Kasumi-1 (cell line): Measurements from ENCODE around the gene ALDH7A1.
A peak's percentile ranks its signal among the peaks of the same experiment; 100 is the strongest.
"Not testable (repeated sequence)": the region's sequence is repeated elsewhere in the genome, so short reads cannot be mapped to it uniquely, and the experiment has no call there.

ENCODE experiments used
- DNase-seq, 2 experiments: peaks; one replicate each; lab custom pipeline; 2025; lab: John Stamatoyannopoulos, UW

The ALDH7A1 gene

DNA sequence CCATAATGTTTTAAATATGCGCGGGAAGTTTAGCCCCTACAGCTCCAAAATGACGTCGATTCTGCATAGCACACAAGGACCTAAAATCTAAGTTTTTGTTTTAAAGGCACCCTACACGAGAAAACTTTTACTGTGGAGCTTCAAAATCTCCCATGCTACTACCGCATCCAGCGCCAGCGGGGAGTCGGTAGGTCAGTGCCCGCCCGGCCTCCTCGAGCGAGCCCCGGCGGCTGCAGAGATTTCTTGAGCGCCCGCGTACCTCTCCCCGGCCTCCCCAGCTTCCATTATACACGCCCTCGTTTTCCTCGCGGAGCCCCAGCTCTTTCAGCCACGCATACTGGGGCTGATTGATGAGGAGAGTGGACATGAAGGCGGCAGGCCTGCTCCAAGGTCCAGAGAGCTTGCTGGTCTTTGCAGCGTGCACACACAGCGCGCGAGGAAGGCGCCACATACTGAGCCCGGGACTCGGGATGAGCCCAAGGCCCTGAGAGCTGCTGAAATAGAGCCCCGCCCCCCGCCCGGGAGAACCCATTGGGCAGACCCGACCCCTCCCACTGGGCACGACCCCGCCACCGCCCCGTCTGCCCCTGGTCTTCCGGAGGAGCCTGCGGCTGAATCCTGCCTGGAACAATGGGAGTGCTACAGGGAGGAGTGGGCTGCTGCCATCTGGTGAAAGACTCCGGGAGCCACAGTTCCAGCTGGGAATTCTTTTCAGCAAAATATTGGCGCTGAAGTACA lies at the start of gene ALDH7A1:
Gene ALDH7A1, minus strand, starts transcription at position 472 of the 738 bp plus-strand sequence. Its CDS starts 21 bp downstream, at position 451.
- peak; percentile 68 to 81 for DNase-seq

DNA sequence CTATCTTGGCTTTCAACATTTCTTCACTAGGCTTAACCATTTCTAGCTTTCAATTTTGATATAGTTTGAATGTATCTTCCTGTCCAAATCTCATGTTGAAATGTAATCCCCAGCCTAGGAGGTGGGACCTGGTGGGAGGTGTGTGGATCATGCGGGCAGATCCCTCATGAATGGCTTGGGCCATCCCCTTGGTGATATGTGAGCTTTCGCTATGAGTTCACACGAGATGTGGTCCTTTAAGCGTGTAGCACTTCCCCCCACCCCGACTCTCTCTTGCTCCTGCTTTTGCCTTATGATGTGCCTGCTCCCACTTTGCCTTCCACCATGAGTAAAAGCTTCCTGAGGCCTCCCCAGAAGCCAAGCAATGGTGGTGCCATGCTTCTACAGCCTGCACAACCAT lies 46.4 kb upstream of the ALDH7A1 start:
- DNase-seq: no peak

DNA sequence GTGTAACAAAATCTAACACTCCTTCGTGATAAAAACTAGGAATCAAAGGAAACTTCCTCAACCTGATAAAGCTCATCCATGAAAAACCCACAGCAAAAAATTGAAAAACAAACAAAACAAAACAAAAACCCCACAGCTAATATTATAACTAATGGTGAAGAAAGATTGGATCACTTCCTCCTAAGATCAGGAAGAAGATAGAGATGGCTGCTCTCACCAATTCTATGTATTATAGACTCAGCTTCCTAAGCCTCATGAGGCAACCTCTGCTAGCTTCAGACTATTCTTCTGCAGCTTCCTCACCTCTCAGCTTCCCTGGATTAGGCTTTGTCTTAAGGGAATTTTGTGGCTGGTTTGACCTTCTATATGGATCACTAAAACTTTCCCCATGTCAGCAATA lies 45.8 kb upstream of the ALDH7A1 start:
- DNase-seq: no peak

DNA sequence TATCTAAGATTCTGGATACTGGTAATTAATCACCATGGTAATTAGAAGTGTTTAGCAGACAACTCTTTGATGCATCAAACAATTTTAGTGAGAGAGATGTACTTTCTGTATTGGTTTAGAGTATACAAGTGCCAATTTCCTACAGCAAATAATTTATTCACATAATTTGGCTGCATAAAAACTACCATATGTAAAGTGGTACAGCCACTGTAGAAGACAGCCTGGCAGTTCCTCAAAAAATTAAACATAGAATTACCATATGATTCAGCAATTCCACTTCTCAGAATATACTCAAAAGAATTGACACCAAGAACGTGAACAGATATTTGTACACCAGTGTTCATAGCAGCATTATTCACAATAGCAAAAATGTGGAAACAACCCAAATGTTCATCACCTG lies 41.9 kb upstream of the ALDH7A1 start:
- DNase-seq: no peak

DNA sequence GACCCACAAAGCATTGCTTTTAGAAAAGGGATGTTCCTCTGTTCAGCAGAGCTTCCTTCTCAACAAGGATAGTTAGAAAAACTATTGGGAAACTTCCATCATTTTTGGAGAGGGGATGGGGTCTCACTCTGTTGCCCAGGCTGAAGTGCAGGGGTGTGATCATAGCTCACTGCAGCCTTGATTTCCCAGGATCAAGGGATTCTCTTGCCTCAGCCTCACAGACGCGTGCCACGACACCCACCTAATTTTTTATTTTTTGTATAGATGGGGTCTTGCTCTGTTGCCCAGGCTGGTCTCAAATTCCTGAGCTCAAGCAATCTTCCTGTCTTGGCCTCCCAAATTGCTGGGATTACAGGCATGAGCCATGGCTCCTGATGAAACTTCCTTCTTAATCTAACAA lies 40.6 kb upstream of the ALDH7A1 start:
- DNase-seq: no peak

DNA sequence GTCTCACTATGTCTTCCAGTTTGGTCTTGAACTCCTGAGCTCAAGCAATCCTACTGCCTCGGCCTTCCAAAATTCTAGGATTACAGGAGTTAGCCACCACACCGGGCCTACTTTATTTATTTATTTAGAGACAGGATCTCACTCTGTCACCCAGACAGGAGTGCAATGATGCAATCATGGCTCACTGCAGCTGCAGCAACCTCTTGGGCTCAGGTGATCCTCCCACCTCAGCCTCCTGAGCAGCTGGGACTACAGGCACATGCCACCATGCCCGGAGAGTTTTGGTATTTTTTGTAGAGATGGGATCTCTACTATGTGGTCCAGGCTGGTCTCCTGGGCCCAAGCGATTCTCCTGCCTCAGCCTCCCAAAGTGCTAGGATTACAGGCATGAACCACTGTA lies 38.5 kb upstream of the ALDH7A1 start:
- no peak for DNase-seq

DNA sequence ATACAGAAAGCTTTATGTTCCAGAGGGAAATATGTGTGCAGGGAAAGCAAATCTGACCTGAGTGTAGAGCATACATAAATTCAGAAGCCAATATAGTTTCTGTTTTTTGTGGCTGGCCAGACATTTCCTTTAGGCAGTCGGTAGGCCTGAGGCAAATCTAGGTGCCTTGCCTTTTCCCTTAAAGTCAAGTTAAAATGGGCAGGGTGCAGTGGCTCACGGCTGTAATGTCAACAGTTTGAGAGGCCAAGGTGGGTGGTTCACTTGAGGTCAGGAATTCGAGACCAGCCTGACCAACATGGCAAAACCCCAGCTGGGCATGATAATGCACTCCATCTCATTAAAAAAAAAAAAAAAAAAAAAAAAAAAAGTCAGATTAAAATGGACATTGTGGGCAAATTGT lies 36.9 kb upstream of the ALDH7A1 start:
- no peak for DNase-seq

DNA sequence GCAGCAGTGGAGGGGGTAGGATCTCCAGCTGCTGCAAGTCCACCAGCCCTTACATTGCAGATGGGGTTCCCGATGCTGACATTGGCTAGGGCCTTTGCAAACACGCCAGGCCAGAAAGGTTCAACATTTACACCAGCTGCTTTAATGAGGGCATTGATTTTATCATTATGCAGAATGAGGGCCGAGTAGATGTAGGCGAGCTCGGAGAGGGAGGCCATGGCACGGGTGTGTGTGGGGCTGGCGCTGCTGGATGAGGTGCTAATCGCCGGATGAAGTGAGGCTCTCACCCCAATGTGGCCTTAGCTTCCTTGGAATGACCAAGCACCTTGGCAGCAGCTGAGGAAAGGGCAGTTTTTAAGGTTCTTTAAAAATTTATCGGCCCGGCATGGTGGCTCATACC lies 33.1 kb upstream of the ALDH7A1 start:
- no peak for DNase-seq

DNA sequence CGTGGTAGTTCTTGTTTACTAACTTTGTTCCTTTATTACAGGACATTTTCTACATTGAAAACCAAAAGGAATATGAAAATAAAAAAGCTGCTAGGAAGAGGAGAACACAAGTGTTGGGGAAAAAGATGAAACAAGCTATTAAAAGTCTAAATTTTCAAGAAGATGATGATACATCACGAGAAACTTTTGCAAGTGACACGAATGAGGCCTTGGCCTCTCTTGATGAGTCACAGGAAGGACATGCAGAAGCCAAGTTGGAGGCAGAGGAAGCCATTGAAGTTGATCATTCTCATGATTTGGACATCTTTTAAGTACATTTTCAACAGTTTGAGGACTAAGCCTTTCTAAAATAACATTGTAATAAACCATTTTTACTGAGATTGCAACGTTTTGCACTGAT lies 29.5 kb upstream of the ALDH7A1 start:
- peak; percentile 28 to 36 for DNase-seq

DNA sequence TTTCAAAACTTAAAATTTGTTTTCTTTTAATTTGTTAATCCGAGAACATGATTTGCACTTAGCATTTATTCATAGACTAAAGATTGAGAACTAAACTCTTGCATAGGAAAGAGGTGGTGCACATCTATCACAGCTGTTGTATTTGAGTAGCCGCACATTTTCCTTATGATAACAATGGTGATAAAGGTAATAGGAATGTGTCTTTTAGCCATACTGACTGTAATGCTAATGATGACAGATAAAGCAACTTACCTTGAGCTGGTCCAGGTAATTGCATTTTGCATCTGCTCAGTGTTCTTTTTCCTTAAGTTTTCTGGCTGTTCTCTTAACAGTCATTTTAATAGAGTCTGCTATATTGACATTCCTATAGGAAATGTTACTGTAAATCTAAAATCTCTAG lies 24.8 kb upstream of the ALDH7A1 start:
- DNase-seq: no peak

DNA sequence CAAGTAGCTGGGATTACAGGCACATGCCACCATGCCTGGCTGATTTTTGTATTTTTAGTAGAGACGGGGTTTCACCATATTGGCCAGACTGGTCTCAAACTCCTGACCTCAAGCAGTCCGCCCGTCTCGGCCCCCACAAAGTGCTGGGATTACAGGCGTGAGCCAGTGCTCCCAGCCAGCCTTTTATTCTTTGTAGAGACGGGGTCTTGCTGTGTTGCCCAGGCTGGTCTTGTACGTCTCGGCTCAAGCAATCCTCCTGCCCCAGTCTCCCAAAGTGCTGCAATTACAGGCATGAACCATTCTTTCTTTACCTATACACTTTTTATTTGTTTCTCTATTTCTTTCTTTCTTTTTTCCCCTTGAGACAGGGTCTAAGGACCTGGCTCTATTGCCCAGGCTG lies 22.6 kb upstream of the ALDH7A1 start:
- not testable (repeated sequence) for DNase-seq

DNA sequence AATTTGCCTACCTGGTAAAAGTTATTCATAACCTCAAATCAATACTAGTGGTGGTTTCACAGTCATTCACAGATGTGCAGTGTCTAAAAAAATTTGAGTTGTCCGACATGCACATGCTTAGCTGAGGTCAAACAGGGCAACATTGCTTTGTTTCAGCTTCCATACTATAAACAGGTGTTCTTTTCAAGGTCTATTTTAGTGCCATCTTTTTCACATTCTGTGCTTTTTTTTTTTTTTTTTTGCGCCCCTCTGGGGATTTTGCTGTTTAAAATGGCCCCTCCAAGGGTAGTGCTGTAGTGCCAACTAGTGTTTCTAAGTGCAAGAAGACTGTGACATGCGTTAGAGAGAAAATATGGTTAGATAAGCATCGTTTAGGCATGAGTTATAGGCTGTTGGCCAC lies 20.3 kb upstream of the ALDH7A1 start:
- DNase-seq: no peak

DNA sequence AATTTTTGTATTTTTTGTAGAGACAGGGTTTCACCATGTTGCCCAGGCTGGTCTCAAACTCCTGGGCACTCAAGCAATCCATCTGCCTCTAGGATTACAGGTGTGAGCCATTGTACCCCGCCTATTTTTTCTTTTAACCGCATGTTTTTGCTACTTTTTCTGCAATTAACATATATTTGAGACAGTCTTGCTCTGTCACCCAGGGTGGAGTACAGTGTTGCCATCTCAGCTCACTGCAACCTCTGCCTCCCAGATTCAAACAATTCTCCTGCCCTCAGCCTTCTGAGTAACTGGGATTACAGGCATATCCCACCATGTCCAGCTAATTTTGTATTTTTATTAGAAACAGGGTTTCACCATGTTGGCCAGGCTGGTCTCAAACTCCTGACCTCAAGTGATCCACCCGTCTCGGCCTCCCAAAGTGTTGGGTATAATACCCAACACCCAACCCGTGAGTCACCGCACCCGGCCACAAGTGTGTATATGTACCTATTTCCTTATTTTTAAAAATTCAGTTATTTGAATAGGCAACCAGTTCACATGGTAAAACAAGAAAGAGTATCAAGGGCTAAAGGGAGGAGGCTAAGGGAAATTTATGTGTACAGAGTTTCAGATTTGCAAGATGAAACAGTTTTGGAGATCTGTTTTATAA lies 19.0 kb upstream of the ALDH7A1 start:
- DNase-seq: no peak

DNA sequence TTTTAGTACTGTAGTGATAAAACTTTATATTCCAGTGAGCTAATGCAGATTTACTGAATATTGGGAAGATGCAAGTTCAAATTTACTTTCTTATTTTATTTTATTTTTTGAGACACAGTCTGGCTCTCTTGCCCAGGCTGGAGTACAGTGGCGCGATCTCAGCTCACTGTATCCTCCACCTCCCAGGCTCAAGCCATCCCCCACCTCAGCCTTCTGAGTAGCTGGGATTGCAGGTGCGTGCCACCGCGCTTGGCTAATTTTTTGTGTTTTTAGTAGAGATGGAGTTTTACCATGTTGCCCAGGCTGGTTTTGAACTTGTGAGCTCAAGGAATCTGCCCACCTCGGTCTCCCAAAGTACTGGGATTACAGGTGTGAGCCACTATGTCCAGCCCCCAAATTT lies 15.6 kb upstream of the ALDH7A1 start:
- DNase-seq: no peak

DNA sequence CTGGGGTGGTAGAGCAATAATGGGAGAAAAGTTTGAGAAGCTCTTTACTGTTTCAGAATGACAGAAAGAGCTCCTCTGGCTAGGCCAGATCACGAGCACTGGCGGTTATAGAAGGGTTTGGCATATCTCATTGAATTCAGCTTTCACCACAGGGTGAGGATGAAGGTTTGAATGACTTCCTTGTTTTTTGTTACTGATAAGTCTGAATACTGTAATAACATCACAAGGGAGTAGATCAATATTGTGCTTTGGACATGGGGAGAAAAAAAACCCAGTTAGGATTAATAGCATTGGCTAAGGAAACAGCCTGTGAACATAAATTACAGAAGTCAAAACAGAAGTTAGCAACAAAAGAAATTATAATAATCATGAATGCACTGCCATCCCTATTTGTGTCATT lies 15.1 kb upstream of the ALDH7A1 start:
- no peak for DNase-seq

DNA sequence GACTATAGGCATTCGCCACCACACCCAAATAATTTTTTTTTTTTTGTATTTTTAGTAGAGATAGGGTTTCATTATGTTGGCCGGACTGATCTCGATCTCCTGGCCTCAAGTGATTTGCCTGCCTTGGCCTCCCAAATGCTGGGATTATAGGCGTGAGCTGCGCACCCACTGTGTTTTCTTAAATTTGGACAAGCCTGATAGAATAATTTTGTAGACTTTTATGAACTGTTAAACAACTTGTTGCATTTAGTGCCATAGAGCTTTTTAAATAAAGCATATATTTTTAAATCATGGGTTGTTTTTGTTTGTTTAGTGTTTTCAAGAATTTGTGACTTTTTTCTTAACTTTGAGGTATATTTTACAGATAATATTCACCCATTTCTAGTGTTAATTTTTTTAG lies 10.5 kb upstream of the ALDH7A1 start:
- DNase-seq: no peak

DNA sequence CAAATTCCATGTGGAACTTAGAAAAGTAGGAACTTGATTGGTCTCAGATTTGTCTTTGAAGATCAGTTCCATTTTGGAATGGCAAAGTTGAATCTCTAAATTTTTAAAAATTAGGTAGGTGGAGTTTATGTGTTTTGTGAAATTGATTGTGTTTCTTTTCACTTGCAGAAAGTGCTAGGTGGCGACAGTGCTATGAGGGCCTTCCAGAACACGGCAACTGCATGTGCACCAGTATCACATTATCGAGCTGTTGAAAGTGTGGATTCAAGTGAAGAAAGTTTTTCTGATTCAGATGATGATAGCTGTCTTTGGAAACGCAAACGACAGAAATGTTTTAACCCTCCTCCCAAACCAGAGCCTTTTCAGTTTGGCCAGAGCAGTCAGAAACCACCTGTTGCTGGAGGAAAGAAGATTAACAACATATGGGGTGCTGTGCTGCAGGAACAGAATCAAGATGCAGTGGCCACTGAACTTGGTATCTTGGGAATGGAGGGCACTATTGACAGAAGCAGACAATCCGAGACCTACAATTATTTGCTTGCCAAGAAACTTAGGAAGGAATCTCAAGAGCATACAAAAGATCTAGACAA lies 8.5 kb upstream of the ALDH7A1 start:
- no peak for DNase-seq

DNA sequence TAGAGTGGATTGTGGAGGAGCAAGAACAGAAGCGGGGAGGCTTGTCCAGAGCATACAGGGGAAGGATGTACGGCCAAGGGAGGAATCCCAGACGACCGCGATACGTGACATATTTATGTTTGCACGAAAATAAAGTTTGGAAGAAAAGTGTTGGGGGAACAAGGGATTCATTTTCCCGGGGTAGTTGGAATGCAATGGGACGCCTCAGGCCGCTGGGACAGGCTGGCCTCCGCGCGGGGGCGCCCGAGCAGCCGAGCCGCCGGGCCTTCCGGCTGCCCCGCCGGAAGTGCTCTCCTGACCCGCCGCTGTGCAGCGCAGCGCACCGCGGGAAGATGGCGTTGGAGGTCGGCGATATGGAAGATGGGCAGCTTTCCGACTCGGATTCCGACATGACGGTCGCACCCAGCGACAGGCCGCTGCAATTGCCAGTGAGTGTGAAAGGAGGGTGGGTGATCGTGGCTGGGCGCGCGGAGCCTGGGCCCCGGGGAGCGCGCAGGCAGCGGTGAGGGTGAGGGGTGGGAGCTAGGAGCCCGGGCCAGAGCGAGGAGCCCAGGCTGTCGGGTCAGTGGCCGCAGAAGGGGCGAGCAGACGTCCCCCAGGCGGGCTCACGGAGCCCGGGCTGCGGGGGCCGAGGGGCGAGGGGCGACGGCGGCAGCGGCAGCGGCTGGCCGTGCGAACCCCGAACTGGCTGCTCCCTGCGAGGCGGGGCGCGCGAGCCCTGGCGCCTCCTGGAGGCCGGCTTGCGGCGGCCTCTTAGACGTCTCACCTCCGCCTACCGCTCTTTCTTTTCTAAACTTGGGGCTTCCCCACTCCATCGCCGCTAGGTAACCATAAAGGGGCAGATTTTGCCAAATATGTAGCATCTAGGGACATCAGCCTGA lies 5.9 kb upstream of the ALDH7A1 start, which contains the start of gene PHAX:
Gene PHAX, plus strand, starts transcription at position 317 of the 881 bp plus-strand sequence. Its CDS starts 16 bp downstream, at position 333.
- peak; percentile 69 to 85 for DNase-seq

DNA sequence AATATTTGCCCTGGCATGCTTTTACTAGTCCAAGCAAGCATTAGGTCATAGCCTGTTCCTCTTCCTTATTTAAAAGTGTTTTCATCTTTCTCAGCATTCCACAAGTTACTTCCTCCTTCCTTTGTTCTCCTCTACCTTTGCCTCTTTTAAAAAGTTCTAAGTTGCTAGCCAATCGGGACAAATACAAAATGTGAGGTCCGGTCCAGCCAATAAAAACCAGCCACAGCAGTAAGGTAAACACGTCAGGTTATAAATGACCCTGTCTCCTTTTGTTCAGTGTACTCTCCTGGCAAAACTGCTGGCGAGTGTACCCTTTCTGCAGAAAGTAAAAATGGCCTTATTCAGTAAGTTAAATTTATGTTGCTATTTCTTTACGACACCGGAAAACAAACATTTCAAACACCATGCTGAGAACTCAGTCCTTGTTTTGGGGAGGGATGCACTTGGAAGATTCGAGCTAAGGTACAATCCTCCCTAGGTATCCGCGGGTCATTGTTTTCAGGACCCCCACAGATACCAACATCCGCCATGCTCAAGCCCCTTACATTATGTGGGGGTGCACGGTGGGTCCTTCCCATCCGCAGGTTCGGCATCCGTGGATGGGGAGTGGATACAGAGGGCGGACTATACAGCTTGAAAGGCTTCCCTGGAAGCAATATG lies 5.1 kb upstream of the ALDH7A1 start:
- DNase-seq: not testable (repeated sequence)

DNA sequence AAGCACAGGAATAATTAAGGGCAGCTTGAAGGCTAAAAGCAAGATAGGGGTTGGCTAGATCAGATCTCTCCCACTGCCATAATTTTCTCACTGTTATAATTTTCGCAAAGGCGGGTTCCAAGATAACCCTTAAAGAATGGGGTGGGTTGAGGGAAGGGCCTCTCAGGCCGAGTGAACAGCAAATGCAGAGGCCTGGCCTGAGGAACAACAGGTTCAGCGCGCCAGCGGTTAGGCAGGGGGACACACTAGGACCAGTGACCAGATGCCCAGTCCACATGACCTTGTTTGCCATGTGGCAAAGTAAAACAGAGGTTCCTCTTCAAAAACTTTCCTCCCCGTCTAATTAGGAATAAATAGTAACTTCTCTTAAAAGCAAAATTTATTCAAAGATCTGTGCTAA lies 4.5 kb upstream of the ALDH7A1 start:
- no peak for DNase-seq

DNA sequence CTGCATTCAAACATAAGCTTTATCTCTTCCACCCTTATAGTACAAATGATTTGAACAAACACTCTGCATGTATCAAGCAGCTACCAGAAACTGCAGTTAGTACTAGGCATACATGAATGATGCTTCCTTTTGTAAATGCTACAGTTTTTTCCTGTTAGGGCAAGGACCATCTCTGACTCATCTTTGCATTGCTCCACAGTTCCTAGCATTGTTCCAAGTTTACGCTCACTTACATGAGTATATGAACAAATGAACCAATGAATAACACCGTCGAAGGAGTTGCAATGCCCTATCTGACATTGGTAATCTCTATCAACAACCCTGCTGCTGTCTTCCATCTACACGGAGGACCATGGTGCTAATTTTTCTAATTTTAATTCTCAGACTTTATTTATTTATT lies 2.1 kb upstream of the ALDH7A1 start:
- DNase-seq: no peak
